ENCODE measurements around the gene MCRIP1.

- TF ChIP-seq POLR2A (IDR thresholded peaks at IDR 0.05; ENCODE audit: low read length), result no peak
- TF ChIP-seq GATA1 (IDR thresholded peaks at IDR 0.05; ENCODE audit: low read depth, low read length), result no peak
These were observed 22.6 kb downstream of the MCRIP1 start for GRCh38 chr17:81810476-81810875.
